SK-N-DZ (cell line): ENCODE measurements around the gene CD37. TPM values are rescaled to one million over a fixed set of nuclear protein-coding genes. Genes with fewer than 3 reads are reported as not detected.
A peak's percentile ranks its signal among the peaks of the same experiment; 100 is the strongest.
"Not testable (repeated sequence)": the region's sequence is repeated elsewhere in the genome, so short reads cannot be mapped to it uniquely, and the experiment has no call there.

Experiments
- DNase-seq: peaks from one replicate; pipeline ENCODE4 v3.0.0-alpha.2; 2015; ENCODE audit warnings: low spot score
- polyA plus RNA-seq, 2 experiments: library from polyadenylated mRNA; depleted of rRNA; stranded (reverse); fragments of >200 nt; gene quantifications; 2 replicates each; pipeline ENCODE4 v1.2.3, GENCODE V29; 2014

CD37 gene, protein sequence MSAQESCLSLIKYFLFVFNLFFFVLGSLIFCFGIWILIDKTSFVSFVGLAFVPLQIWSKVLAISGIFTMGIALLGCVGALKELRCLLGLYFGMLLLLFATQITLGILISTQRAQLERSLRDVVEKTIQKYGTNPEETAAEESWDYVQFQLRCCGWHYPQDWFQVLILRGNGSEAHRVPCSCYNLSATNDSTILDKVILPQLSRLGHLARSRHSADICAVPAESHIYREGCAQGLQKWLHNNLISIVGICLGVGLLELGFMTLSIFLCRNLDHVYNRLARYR
- polyA plus RNA-seq (2014; cell fraction: cytosol; rRNA removed), result not detected in 2 replicates
- polyA plus RNA-seq (2014; cell fraction: nucleus; rRNA removed), result not detected in 2 replicates

DNA sequence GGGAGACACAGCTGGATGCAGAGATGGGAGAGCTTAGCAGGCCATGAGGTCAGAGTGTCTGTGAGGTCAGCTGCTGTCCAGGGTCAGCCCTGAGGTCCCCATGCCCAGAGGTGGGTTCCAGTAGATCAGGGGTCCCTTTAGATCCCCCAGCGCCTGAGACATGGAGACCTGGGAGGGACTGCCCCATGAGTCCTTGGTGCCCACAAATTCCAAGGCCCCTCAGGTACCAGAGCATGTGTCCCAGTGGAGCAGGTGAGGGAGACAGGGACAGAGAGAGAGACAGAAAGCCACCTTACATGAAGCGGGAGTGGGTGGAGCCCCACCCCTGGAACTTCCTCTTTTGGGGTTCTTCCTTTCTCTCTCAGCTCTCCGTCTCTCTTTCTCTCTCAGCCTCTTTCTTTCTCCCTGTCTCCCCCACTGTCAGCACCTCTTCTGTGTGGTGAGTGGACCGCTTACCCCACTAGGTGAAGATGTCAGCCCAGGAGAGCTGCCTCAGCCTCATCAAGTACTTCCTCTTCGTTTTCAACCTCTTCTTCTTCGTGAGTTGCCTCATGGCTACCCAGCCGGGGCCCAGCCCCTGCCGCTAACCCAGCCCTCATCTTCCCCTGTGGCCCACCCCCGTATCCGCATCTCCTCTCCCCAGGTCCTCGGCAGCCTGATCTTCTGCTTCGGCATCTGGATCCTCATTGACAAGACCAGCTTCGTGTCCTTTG is at the start of gene CD37:
CD37 (plus strand) TSS at position 336 of the 713 bp plus-strand sequence; CDS start at position 471, 135 bp downstream.
- no peak for DNase-seq

DNA sequence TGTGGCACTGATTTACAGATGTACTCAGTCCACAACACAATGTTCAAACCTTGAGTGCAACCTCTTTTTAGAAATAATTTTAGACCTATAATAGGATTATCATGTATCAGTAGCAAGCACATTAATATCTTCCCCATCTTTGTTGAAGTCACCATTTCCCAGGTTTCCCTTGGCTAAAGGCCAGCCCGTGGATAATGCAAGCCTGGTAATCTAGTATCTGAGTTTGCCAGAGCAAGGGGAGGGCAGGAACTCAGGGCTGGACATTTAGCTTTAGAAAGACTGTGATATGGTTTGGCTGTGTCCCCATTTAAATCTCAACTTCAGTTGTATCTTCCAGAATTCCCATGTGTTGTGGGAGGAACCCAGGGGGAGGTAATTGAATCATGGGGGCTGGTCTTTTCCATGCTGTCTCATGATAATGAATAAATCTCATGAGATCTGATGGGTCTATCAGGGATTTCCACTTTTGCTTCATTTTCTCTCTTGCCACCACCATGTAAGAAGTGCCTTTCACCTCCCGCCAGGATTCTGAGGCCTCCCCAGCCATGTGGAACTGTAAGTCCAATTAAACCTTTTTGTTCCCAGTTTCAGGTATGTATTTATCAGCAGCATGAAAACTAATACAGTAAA is 48.0 kb upstream of the CD37 start:
- no peak for DNase-seq

DNA sequence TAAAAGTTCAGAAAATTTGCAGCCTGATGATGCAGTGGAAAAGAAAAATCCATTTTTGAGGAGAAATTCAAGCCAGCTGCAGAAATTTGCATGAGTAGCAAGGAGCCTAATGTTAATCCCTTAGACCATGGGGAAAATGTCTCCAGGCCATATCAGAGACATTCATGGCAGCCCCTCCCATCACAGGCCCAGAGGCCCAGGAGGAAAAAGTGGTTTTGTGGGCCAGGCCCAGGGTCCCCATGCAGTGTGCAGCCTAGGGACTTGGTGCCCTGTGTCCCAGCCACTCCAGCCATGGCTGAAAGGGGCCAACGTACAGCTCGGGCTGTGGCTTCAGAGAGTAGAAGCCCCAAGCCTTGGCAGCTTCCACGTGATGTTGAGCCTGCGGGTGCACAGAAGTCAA is 47.0 kb upstream of the CD37 start:
- not testable (repeated sequence) for DNase-seq

DNA sequence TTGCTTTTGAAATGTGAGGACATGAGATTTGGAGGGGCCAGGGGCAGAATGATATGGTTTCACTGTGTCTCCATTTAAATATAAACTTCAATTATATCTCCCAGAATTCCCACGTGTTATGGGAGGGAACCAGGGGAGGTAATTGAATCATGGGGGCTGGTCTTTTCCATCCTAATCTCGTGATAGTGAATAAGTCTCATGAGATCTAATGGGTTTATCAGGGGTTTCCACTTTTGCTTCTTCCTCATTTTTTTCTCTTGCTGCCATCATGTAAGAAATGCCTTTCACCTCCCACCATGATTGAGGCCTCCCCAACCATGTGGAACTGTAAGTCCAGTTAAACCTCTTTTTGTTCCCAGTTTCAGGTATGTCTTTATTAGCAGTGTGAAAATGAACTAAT is 45.9 kb upstream of the CD37 start:
- not testable (repeated sequence) for DNase-seq

DNA sequence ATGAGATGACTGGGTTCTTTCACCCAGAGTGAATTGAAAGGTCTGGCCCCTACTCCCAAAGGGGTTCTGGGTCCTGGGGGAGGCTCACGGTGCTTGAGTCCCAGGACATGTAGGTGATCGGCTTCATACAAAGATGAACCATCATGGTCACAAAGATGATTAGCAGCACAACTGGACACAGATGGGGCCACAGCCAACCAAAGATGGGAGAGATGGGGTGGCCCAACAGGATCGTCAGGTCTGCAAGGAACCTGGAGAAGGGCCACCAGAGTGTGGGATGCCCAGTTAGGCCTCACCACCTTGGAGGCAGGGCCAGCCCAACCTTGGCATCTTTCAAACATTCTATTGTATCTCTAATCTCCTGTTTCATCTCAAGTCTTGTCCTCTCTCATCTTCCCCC is 44.7 kb upstream of the CD37 start:
- DNase-seq, result no peak

DNA sequence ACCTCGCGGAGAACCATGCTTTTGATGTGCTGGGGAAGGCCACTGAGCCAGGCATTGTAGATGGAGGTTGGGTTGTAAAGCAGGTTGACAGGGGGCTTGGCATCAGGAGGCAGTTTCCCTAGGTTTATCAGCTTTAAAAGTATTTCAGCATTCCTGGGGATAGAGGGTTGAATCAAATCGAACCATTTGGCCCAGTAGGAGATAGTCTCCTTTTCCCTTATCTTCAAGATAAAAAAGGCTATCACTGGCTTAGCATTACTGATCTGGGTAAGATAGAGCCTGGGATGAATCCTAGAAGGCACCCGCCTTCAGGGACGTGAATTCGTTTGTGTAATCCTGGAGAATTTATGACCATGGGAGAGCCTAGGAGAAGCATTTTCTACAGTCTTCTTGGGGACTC is 40.8 kb upstream of the CD37 start:
- no peak for DNase-seq

DNA sequence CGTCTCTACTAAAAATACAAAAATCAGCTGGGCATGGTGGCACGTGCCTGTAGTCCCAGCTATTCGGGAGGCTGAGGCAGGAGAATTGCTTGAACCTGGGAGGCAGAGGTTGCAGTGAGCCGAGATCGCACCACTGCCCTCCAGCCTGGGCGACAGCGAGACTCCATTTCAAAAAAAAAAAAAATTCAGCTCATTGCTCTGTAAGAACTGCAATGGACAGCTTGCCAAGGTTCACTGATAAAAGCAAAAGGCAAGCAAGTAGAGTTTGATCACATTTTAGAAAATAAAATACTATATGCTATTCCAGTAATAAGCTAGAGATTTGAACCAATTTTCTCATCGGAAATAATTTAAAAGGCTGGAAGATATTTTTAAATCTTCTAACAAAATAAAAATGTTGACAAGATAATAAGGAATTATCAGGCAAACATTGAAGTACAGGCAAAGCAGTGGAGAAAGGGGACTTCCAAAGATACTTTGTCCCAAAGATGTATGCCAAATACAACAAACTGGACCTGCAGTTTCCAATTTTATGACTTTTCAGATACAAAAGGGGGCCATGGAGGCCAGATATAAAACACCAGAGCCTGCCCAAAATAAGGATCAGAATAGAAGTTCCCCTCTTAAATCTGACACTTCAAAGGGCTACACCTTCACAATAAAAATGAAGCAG is 39.9 kb upstream of the CD37 start:
- no peak for DNase-seq

DNA sequence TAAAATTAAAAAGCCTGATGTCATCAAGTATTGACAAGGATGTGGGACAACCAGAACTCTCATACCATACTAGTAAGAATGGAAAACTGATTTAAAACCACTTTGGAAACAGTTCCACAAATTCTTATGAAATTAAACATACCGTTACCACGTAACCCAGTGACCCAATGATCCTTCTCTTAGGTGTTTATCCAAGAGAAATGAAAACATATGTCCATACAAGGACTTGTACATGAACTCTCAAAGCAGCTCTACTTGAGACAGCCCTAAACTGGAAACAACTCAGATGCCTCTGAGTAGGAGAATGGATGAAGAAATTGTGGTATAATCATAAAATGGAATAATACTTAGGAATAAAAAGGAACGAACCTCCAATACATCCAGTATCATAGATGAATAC is 37.8 kb upstream of the CD37 start:
- DNase-seq, result no peak

DNA sequence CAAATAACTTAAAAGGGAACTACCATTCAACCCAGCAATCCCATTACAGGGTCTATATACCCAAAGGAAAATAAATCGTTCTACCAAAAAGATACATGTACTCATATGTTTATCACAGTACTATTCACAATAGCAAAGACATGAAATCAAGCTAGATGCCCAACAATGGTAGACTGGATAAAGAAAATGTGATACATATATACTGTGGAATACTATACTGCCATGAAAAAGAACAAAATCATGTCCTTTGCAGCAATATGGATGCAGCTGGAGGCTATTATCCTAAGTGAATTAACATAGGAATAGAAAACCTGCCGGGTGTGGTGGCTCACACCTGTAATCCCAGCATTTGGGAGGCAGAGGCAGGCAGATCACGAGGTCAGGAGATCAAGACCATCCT is 36.6 kb upstream of the CD37 start:
- DNase-seq, result not testable (repeated sequence)

DNA sequence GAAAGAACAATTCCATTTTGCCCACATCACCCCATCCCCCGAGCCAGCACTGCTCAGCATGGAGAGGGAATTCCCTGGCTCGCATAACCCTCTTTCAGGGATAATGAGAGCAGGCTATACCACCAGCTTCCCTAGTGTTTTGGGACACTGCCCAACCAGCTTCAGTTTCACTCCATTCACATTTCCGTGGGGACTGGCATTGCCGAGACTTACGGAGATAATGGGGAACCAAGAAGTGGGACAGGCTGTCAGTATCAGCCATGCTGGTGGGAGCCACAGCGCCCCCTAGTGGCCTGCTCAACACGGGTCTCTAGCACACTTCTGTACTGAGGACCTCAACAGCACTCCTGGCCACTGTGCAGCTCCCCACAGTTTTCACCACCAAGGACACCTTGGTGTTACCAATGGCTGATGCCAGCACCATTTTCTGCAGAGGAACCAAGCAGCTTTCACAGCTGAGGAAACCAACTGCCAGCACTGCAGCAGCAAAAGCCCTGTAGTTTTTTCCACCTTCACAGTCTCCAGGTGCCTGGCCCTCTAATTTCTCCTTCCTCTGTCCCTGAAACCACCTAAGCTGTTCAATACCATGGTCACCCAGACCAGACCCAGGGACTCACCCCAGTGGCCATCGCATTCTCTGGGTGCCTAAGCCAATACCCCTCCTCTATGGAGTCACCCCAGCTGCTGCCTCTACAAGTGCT is 33.9 kb upstream of the CD37 start:
- DNase-seq, result peak; percentile 3

DNA sequence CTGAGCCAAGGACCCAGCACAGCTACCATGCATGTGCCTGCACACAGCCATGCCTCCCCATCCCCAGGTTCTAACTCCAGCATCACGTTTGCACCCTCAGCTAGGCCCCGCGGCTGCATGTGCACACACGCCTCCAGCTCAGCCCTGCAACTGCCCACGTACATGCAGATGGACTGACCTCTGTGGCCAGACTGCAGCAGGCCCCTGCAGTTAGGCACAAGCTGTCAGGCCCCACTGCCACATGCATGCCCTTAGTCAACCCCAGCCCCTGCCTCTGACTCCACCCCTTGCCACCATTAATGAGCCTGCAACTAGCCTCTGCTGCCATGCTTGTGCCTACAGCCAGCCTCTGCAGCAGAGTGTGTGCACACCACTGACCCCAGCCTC is 33.3 kb upstream of the CD37 start:
- DNase-seq, result no peak

DNA sequence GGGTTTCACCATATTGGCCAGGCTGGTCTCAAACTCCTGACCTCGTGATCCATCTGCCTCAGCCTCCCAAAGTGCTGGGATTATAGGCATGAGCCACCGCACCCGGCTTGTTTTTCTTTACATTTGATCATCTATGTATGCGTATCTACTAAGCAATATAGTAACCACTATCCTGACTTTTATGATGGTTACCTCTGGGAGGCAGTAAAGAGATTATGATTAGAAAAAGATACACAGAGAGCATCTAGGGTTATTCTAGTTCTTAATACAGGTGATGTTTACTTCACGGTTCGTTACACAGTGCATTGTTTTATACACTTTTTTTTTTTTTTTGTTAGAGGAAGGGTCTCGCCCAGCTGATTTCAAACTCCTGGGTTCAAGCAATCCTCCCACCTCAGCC is 28.5 kb upstream of the CD37 start:
- DNase-seq, result not testable (repeated sequence)

DNA sequence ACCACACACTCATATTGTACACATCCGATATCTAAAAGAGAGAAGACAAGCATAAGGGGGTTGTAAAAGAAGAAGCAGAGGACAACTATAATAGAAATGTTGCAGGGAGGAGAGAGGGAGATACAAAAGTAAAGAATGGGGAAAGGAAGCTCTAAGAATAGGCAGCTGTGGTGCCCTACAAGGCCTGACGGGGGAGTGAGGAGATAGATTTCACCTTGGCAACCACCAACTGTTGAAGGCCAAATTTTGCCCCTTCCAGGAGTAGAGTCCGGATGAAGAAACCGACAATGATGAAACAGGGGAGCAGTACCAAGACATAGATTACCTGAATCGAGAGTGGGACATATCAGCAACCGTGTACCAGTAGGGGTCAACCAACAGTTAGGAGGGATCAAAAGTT is 26.1 kb upstream of the CD37 start:
- no peak for DNase-seq

DNA sequence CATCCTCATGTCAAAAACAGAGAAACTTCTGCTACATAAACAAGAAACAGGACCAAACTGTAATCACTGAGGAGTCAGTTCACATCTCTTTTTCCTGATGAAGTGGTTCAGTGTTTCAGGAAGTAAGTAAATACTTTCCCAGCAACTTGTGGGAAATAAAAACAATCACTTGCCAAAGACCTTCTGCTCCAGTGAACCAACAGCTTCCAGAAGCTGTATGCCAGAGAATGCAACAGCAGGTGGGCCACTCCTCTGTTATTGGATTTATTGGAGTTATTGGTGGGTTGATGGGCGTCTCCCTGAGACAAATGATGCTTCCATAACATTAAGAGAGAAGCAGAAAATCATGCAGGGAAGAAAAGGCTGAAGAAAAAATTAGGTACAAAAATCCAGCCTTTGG is 20.1 kb upstream of the CD37 start:
- DNase-seq, result no peak

DNA sequence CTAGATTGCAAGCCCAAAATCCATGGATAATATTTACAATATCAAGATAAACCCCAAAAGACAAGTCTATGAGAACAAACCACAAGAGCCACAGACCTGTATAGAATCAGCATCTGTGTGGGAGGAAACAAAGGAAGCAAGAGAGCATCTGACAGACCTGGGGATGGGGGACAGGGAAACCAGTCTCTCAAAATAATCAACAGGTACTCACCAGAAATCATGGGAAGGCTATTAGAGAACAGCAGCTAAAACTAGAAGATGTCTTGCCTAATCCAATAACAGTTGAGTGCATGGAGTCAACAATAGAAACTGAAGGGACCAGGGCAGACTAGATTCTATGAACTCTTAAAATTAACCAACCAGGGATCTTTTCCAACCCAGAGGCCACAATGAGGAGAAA is 18.9 kb upstream of the CD37 start:
- no peak for DNase-seq

DNA sequence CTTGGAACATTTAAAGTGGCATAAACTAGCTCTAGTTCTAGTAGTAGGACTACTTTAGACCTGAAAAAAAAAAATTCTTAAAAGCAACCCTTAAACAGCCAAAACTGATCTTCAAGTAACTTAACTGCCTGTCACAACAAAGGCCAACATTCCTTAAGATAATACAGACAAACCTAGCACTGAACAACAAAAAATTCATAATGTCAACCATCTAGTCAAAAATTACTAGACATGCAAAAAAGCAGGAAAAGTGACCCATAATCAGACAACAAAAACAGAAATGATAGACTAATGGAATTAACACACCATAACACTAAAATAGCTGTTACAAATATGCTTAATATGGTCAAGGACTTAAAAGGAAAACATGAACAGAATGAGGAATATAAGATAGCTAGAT is 16.9 kb upstream of the CD37 start:
- DNase-seq, result no peak

DNA sequence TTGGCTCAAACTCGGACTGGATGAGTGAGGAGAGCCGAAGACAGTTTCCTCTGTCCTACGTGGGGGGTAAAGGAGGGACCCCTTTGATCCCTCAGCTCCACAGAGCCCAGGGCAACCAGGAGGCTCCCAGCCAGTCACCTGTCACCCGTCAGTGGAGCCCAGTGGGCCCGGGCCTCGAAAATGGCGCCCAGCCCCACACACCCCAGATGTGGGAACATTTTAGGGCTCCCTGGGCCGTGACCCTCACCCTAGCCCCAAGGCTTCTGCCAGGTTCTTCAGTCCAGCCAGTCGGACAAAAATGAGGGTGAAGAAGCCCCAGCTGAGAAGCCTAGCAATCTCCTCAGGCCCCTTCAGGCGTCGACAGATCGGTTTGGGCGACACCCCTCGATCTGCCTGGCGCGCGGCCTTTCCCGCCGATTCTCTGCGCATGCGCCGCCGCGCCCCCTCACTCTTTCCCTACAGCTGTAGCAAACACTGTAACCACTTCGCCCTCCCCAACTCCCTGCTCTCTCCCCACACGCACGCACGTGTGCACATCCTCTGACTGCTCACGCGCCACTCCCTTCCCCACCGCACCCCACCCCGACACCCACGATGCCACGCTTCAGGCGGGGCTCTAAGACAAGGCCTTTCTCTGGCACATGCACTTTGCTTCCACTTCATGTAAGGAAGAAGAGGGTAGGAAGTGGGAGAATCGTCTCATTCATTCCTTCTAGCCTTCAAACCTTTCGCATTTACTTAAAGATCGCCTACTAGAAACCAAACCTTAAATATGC is 10.2 kb upstream of the CD37 start, which contains the start of gene SLC6A16:
SLC6A16 (minus strand) TSS at position 391 of the 776 bp plus-strand sequence. CDS start 13,844 bp downstream, outside the sequence.
- no peak for DNase-seq

DNA sequence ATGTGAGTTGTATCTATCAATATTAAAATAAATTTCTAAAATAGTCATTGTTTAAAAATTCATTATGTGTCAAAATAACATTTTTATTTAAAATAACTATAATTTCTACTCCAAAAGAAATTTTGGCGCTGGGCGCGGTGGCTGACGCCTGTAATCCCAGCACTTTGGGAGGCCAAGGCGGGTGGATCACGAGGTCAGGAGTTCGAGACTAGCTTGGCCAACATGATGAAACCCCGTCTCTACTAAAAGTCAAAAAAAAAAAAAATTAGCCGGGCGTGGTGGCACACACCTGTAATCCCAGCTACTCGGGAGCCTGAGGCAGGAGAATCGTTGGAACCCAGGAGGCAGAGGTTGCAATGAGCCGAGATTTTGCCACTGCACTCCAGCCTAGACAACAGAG is 9.4 kb upstream of the CD37 start:
- DNase-seq, result not testable (repeated sequence)

DNA sequence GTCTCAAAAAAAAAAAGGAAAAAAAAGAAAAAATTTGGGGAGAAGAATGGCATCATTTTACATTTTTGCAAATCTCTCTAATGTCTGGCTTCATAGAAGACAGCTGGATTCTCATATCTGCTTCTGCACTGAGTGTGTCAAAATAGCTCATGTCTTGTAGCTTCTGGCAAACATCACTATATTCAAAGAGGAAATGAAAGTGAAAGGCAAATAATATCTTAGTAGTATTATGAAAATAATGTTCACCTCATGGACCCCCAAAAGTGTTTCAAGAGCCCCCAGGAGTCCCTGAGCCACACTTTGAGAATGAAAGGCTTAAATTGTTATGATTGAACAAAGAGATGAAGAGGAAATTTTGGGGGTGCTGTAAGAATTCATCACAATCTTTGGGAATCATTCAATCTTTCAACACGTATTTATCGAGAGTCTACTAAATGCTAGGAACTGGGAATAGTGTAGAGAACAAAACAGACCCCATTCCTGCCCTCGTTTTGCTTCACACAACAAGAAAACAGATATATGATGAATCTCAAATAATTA is 9.0 kb upstream of the CD37 start:
- no peak for DNase-seq

DNA sequence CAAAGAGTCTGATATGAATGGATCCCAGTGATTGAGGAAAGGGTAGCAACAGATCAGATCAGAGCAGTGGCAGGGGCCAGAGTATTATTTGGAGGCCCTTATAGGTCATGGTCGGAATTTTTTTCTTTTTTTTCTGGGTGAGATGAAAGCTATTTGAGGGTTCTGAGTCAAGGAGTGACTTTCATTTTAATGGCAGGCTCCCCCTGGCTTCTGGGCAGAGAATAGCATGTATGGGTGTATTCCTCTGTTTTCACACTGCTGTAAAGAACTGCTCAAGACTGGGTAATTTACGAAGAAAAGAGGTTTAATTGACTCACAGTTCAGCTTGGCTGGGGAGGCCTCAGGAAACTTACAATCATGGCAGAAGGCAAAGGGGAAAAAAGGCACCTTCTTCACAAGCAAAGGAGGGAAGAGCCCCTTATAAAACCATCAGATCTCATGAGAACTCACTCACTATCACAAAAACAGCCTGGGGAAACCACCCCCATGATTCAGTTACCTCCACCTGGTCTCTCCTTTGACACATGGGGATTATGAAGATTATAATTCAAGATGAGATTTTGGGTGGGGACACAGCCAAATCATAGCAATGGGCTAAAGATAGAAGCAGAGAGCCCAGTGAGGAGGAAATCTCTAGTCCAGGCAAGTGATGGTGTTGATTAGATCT is 7.2 kb upstream of the CD37 start:
- no peak for DNase-seq
